GM23248 (cell line): ENCODE results near the gene PISD.

Experiments
- EZH2 ChIP-seq: fragments of 200-600 bp; sonication (generic); IDR thresholded peaks from 2 replicates; pipeline ENCODE4 v1.6.1; 2018; ENCODE audit warnings: antibody characterized with exemption, mild to moderate bottlenecking; ENCODE audit not compliant: insufficient read depth, poor library complexity, severe bottlenecking
- EZH2phosphoT487 ChIP-seq: fragments of 200-600 bp; sonication (generic); IDR thresholded peaks from 2 replicates; pipeline ENCODE4 v1.6.1; 2018; ENCODE audit warnings: antibody characterized with exemption, moderate library complexity, mild to moderate bottlenecking, low read depth; ENCODE audit not compliant: insufficient read depth

GRCh38 chr22:31637891-31638618, 24.0 kb downstream of the PISD start:
- TF ChIP-seq EZH2 (no peak), EZH2phosphoT487 (no peak)
